Activated naive CD4-positive, alpha-beta T cell (primary cell): Measurements from ENCODE around the gene RNF220.
"Not testable (repeated sequence)": the region's sequence is repeated elsewhere in the genome, so short reads cannot be mapped to it uniquely, and the experiment has no call there.

ENCODE experiments used
- DNase-seq, 4 experiments: peaks; one replicate each; lab custom pipeline; 2025; lab: John Stamatoyannopoulos, UW

The RNF220 gene

DNA sequence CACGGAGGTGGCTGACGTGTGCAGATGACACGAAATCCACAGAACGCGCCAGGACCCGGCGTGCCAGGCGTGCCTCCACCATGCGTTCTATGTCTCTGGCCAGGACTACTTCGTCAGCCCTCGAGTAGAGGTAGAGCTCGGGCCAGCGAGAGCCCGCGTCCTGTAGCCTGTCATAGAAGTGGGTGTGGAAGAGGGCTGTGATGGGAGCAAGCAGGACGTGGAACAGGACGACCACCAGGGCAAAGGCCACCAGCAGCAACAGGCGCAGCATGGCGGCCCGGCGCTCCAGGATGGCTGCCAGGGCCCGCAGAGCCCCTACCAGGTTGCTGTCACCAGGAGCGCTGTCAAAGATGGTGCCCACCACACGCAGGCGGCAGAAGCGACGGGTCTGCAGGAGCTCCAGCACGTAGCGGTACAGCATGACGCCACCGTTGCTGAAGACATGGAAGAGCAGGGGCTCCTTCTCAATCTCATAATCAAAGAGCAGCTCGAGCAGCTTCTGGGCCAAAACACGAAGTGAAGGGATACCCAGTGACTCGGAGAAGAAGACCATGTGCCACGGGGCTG, 249.6 kb downstream of the RNF220 start:
- DNase-seq, result no peak

DNA sequence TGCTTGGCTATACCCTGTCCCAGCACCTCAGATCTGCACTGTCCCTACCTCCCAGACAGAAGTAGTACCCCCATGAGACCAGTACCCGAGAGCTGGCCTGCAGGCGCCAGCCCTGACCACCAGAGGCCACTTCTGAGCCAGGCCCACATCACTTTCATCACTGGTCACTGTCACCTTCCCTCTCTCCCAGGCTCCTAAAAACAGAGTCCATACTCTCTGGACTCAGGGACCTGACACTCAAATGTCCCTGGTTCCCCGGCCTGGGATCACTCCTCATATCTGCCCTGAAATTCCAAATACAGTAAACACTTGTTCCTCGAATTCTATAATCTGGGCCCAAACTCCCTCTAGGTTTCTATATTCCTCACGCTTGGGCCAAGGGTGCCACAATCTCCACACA, 250.6 kb downstream of the RNF220 start:
- no peak for DNase-seq

- no peak for DNase-seq
These were observed 254.5 kb downstream of the RNF220 start for GRCh38 chr1:44659566-44659965.

- DNase-seq, result no peak
These were observed 255.1 kb downstream of the RNF220 start for GRCh38 chr1:44660176-44660575.

DNA sequence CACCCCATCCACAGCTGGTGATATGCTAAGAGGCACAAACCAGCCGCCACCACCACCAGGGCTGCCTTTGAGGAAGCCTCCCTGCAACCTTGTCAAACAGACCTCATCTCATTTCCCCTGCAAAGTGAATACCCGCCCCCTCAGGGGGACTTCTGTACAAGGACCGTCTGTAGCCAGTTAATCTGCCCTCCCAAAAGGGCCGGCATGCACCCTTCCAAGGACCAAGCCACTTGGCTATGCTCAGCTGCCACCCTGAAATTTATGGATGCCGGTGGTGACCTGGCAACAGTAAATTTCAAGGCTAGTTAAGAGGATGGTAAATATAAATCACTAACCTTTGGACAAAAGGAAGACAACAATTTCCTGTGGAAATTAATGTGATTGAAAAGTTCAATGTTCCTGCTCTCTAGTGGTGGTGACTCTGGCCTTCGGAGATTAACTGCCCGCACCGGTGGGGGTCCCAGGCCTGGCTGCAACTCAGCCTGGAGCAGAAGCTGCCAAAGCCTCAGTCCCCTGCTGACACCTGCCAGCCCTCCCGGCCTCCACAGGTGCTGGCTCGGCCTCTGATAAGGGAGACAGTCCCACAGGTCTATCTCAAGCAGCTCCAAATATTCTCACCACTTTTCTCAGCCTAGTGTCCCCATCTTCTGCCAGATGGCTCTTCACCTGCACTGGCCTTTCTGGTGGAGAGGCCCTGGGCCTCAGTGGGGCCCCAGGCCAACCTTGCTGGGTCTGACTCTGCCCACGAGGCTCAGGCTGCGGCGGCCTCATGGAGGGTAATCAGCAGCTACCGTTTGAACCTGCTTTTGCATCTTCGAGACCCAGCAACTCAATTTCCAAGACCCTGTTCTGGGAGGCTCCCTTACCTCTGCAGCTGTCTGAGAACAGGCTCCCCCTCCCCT, 257.0 kb downstream of the RNF220 start:
- DNase-seq, result no peak

GRCh38 chr1:44662683-44663030, 257.6 kb downstream of the RNF220 start:
- no peak for DNase-seq

DNA sequence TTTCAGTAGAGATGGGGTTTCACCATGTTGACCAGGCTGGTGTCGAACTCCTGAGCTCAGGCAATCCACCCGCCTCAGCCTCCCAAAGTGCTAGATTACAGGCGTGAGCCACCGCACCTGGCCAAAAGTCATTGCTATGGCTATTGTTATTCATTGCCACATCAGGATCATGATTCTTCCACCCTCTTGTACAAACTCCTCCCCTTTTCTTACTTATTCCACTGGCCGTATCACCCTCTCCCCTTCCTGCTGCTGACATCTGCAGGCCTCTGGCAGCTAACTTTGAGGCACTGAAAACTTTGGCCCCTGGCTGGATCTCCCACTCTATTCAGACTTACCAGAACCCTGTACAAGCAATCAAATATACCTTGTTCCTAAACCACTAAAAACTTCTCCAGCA, 258.4 kb downstream of the RNF220 start:
- DNase-seq, result no peak

- DNase-seq, result no peak
These were observed 259.8 kb downstream of the RNF220 start for GRCh38 chr1:44664730-44665370.

DNA sequence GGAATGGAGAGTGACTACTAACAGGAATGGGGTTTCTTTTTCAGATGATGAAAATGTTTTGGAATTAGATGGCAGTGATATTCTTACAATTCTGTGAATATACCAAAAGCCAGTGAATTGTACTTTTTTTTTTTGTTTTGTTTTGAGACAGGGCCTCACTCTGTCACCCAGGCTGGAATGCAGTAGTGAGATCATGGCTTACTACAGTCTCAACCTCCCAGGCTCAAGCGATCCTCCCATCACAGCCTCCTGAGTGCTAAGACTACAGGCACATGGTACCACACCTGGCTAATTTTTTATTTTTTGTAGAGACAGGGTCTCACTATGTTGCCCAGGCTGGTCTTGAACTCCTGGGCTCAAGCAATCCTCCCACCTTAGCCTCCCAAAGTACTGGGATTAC, 261.7 kb downstream of the RNF220 start:
- not testable (repeated sequence) for DNase-seq

DNA sequence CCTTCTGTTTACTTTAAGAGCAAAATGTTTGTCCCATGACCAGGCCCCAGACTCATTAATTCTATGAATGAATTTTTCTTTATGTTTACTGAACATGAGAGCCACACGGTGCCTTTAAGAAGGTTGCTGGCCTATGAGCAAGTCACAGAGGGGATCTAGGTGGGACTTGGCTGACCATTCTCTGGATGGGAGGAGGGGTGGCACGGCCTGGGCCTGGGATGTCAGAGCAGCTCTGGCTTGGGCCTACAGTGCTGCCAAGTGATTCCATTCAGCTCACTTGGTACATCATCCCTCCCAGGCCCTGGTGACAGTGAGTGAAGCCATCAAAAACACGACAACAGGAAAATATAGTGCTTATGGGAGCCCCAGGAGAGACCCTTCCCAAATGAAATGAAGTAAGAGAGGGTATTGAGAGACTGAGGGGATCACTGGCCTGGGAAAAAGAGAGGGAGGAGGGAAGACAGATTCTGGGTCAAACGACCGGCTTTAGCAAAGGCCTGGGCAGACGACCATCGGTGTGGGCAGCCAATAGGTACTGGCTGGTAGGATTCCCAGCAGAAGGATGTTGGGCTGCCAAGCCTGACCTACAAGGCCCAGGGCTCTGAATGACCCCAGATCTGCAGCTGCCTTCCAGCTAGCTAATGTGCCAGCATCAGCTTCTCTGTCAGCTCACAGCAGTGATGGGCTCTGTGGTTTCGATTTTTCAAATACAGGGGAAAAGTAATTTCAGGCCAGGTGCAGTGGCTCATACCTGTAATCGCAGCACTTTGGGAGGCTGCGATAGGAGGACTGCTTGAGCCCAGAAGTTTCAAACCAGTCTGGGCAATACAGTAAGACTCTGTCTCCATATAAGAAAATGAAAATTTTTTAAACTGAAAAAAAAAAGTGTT, 265.9 kb downstream of the RNF220 start:
- DNase-seq, result no peak

- no peak for DNase-seq
These were observed 267.4 kb downstream of the RNF220 start for GRCh38 chr1:44672254-44672955.

- DNase-seq, result no peak
These were observed 268.1 kb downstream of the RNF220 start for GRCh38 chr1:44672961-44673674.

GRCh38 chr1:44673675-44674112, 268.6 kb downstream of the RNF220 start:
- no peak for DNase-seq

GRCh38 chr1:44674113-44675000, 269.3 kb downstream of the RNF220 start, which contains the start of the genes ARMH1 and TMEM53:
Gene ARMH1 (plus strand): TSS chr1:44674714. CDS start chr1:44689698, 14,984 bp downstream.
Gene TMEM53 (minus strand): TSS chr1:44674481. CDS start chr1:44674391, 90 bp downstream.
- peak; percentile 88 to 94 (median 91) for DNase-seq

DNA sequence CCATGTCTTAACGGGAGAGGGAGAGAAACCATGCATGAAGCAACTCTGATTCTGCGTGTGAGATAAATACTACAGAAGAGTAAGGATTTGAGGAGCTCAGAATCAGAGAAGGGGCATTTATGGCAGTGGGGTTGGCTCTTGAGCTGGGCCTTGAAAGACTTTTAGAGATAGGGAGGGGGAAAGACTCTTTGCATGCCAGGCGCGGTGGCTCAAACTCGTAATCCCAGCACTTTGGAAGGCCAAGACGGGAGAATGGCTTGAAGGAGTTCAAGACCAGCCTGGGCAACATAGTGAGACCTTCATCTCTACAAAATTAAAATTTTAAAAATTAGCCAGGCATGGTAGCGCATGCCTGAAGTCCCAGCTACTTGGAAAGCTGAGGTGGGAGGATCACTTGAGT, 270.1 kb downstream of the RNF220 start:
- DNase-seq, result no peak

DNA sequence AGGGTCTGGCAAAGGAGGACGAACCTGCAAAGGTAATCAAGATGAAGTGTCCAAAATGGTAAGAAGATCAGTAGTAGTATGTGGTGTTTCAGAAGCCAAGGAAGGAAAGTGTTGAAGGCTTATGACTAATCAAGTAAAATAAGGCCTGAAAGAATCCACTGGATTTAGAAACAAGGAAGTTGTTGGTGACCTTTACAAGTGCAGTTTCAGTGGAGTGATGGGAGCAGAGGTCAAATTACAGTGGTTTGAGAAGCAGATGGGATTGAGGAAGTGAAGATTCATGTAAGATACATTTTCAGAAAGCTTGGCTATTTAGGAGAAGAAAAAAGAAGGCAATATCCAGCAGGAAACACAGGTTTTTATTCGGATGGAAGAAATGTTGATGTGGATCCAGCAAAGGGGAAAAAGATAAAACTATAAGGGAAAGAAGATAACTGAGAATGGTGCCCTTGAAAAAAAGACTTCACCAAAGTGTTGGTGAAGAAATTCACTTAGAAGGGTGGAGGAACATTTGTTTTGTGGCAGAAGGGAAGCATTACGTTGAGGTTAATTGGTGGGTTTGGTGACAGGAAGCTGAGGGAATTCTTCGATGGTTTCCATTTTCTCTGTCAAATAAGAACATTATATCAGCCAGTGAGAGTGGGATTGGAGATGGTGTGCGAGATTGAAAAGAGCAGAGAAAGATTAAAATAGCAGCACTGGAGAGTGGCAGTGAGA, 271.6 kb downstream of the RNF220 start:
- no peak for DNase-seq

DNA sequence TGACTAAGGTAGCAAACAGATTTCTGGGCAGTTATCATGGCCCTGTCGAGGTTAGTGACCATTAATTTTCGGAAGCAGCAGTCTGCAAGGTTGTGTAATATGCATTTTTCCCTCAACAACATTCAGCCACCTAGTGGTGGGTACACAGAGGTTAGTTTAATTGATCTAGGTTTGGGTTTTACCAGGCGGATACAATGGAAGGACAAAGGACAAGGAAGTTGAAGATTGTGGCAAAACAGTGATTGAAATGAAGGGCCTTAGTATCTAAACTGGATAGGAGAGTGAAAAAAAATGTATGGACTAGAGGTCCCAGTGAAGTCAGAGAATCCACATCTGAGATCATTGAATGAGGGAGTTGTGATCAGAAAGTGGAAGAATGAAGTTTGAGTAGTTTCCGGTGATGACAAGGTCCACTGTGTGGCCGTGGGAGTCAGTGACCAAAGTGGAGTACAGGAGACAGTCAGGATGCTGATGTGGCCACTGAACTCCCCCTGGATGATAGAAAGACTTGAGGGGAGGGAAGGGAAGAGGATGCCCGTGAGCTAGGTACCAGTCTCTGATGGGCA, 272.2 kb downstream of the RNF220 start:
- DNase-seq, result no peak

DNA sequence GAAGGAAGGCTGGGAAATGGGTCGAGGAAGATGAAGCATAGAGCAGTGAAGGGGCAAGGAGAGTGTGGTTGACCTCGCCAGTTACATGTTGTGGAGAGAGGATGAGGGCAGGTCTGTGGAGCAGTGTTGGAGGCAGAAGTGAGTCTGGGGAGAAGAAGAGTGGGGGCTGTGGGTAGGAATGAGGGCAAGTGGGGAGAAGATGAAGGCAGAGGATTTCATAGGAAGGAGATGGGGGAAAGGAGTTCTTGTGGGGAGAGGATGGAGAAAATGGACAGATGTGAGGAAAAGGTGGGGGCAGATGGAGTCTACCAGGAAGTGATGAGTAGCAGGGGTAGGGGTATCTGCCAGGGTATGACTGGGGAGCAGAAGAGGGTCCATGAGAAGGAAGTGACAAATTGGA, 273.1 kb downstream of the RNF220 start:
- DNase-seq, result no peak

- DNase-seq, result no peak
These were observed 273.6 kb downstream of the RNF220 start for GRCh38 chr1:44678626-44679025.
